ENCODE data around the gene SCGB3A2.

DNA sequence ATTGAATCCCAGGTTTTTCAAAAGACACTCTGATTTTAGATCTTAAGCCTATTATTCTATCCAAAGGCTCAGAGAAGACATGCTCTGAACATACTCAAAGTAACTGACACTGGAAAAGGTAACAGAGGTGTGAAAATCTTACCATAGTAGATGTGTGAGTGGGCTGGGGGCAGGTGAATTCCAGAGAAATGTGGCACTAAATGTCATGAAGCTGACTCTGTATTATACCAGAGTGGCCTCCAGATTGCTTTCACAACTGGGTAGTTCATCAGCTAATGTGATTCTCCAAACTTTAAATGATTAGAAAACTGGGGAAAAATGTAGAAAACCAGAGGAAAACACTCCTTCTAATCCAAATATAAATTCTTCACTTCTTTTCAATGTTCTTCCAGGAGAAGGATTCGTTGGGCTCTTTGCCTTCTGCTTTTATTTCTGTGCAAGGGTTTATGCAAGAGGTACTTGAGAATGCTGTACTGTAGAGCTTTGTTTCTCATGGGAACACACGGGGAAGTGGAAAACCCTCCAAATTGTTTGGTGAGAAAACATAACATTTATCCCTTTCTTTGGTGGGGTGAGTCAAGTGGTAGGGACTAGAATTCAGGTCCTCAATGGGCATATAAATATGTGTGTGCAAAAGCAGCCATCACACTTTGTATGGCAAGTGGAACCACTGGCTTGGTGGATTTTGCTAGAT lies at the start of gene SCGB3A2:
- TF ChIP-seq POLR2AphosphoS5 (IDR thresholded peaks at IDR 0.05) = no peak
- TF ChIP-seq EP300 (IDR thresholded peaks at IDR 0.05) = no peak
